Hippocampal formation (tissue), 2 donors: ENCODE data around the gene GUCA1A.

ENCODE experiments used
- DNase-seq, 2 donors: peaks; one replicate each; lab custom pipeline; 2025; lab: John Stamatoyannopoulos, UW

GUCA1A gene

GRCh38 chr6:42173101-42173500 lies at the start of gene GUCA1A:
TSS of gene GUCA1A (plus strand) at chr6:42173364. CDS start at chr6:42173614, 250 bp downstream.
- no peak for DNase-seq

GRCh38 chr6:42123379-42124103 lies 49.6 kb upstream of the GUCA1A start:
- DNase-seq = no peak

GRCh38 chr6:42124223-42124836 lies 48.8 kb upstream of the GUCA1A start:
- no peak for DNase-seq

- no peak for DNase-seq
Measured at GRCh38 chr6:42125231-42125630, 47.9 kb upstream of the GUCA1A start.

GRCh38 chr6:42125663-42126062 lies 47.5 kb upstream of the GUCA1A start:
- no peak for DNase-seq

GRCh38 chr6:42128460-42129359 lies 44.5 kb upstream of the GUCA1A start:
- DNase-seq = no peak

GRCh38 chr6:42129360-42129676 lies 43.8 kb upstream of the GUCA1A start:
- DNase-seq = no peak

GRCh38 chr6:42131531-42131930 lies 41.6 kb upstream of the GUCA1A start:
- DNase-seq = no peak

GRCh38 chr6:42133926-42134325 lies 39.2 kb upstream of the GUCA1A start:
- no peak for DNase-seq

- DNase-seq = no peak
Measured at GRCh38 chr6:42135161-42135560, 38.0 kb upstream of the GUCA1A start.

- DNase-seq = no peak
Measured at GRCh38 chr6:42135722-42136121, 37.4 kb upstream of the GUCA1A start.

- no peak for DNase-seq
Measured at GRCh38 chr6:42136508-42137193, 36.5 kb upstream of the GUCA1A start.

GRCh38 chr6:42137194-42137753 lies 35.9 kb upstream of the GUCA1A start:
- DNase-seq = no peak

GRCh38 chr6:42138190-42138589 lies 35.0 kb upstream of the GUCA1A start:
- DNase-seq = no peak

- no peak for DNase-seq
Measured at GRCh38 chr6:42138630-42139619, 34.2 kb upstream of the GUCA1A start.

- DNase-seq = no peak
Measured at GRCh38 chr6:42140032-42140431, 33.1 kb upstream of the GUCA1A start.

GRCh38 chr6:42140756-42141602 lies 32.2 kb upstream of the GUCA1A start:
- no peak for DNase-seq

- no peak for DNase-seq
Measured at GRCh38 chr6:42141603-42142117, 31.5 kb upstream of the GUCA1A start.

- DNase-seq = no peak
Measured at GRCh38 chr6:42142118-42142835, 30.9 kb upstream of the GUCA1A start, which contains the start of gene C6orf132. TSS of gene C6orf132 (minus strand) at chr6:42142620. CDS start at chr6:42142444, 176 bp downstream.
